GM23248 (cell line): Measurements from ENCODE around the gene HMOX1.

ENCODE experiments used
- EZH2 ChIP-seq: fragments of 200-600 bp; sonication (generic); IDR thresholded peaks from 2 replicates; pipeline ENCODE4 v1.6.1; 2018; ENCODE audit warnings: antibody characterized with exemption, mild to moderate bottlenecking; ENCODE audit not compliant: insufficient read depth, poor library complexity, severe bottlenecking
- EZH2phosphoT487 ChIP-seq: fragments of 200-600 bp; sonication (generic); IDR thresholded peaks from 2 replicates; pipeline ENCODE4 v1.6.1; 2018; ENCODE audit warnings: antibody characterized with exemption, moderate library complexity, mild to moderate bottlenecking, low read depth; ENCODE audit not compliant: insufficient read depth

GRCh38 chr22:35349704-35350538 is 31.0 kb upstream of the HMOX1 start:
- TF ChIP-seq EZH2 (no peak), EZH2phosphoT487 (no peak)
